ENCODE measurements around the gene NLRP6.
"Not testable (repeated sequence)": the region's sequence is repeated elsewhere in the genome, so short reads cannot be mapped to it uniquely, and the experiment has no call there.

The NLRP6 gene

GRCh38 chr11:278001-278951 lies at the start of gene NLRP6:
NLRP6 (plus strand) TSS chr11:278407; CDS start chr11:278570, 163 bp downstream.
- no peak for DNase-seq (ENCODE audit: low read depth)

GRCh38 chr11:230431-230830 lies 47.8 kb upstream of the NLRP6 start:
- no peak for DNase-seq (ENCODE audit: low read depth)

- DNase-seq (ENCODE audit: low read depth): no peak
These were observed 45.2 kb upstream of the NLRP6 start for GRCh38 chr11:232783-233565.

GRCh38 chr11:235180-235579 lies 43.0 kb upstream of the NLRP6 start:
- no peak for DNase-seq (ENCODE audit: low read depth)

GRCh38 chr11:235609-235996 lies 42.6 kb upstream of the NLRP6 start:
- DNase-seq (ENCODE audit: low read depth): peak; percentile 53

- peak; percentile 79 for DNase-seq (ENCODE audit: low read depth)
These were observed 42.0 kb upstream of the NLRP6 start, which contains the start of gene SIRT3 for GRCh38 chr11:235997-236773. SIRT3 (minus strand) TSS chr11:236342; CDS start chr11:236328, 14 bp downstream.

GRCh38 chr11:236774-237767 lies 41.1 kb upstream of the NLRP6 start, which contains the start of gene PSMD13:
PSMD13 (plus strand) TSS chr11:236976; CDS start chr11:237050, 74 bp downstream.
- peak; percentile 81 for DNase-seq (ENCODE audit: low read depth)

- DNase-seq (ENCODE audit: low read depth): not testable (repeated sequence)
These were observed 39.9 kb upstream of the NLRP6 start for GRCh38 chr11:238346-238745.

GRCh38 chr11:240315-240714 lies 37.9 kb upstream of the NLRP6 start:
- DNase-seq (ENCODE audit: low read depth): no peak

GRCh38 chr11:241634-242033 lies 36.6 kb upstream of the NLRP6 start:
- no peak for DNase-seq (ENCODE audit: low read depth)

- no peak for DNase-seq (ENCODE audit: low read depth)
These were observed 33.8 kb upstream of the NLRP6 start for GRCh38 chr11:244376-244775.

GRCh38 chr11:249062-249461 lies 29.1 kb upstream of the NLRP6 start:
- no peak for DNase-seq (ENCODE audit: low read depth)

- DNase-seq (ENCODE audit: low read depth): no peak
These were observed 27.9 kb upstream of the NLRP6 start for GRCh38 chr11:250274-250673.

- peak; percentile 74 for DNase-seq (ENCODE audit: low read depth)
These were observed 27.4 kb upstream of the NLRP6 start for GRCh38 chr11:250740-251299.

GRCh38 chr11:251550-251949 lies 26.7 kb upstream of the NLRP6 start:
- DNase-seq (ENCODE audit: low read depth): no peak

GRCh38 chr11:252666-253065 lies 25.5 kb upstream of the NLRP6 start:
- no peak for DNase-seq (ENCODE audit: low read depth)

GRCh38 chr11:253160-253885 lies 24.9 kb upstream of the NLRP6 start:
- DNase-seq (ENCODE audit: low read depth): no peak

GRCh38 chr11:253886-254270 lies 24.3 kb upstream of the NLRP6 start:
- DNase-seq (ENCODE audit: low read depth): no peak

- DNase-seq (ENCODE audit: low read depth): no peak
These were observed 23.0 kb upstream of the NLRP6 start for GRCh38 chr11:255176-255575.

- DNase-seq (ENCODE audit: low read depth): no peak
These were observed 22.4 kb upstream of the NLRP6 start for GRCh38 chr11:255816-256215.

Measured in stimulated activated CD8-positive, alpha-beta memory T cell treated with anti-CD3 and anti-CD28 coated beads, Interleukin-12 subunit alpha, Interleukin-12 subunit beta, amount 100 ng/mL, for 1 hour (primary cell).